ENCODE results near the gene GRK4.

DNA sequence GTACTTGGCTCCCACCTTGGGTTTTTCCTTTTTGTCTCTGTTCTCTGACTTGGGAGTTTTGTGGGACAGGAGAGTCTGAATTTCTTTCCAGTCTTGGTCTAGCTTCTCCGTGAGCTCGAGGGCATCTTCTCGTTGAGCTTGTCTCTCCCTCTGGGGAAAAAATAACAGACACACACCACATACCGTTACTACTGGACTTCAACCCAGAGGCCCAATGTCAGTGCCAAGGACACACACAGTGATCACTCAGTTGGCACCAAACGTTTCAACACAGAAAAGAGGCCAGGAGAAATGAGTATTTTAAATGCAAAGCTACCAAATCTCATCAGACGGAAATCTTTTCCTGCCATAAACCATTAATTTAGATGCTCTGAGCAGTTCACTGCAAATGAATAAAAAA, 9.9 kb upstream of the GRK4 start:
- TF ChIP-seq, protein P1, sequence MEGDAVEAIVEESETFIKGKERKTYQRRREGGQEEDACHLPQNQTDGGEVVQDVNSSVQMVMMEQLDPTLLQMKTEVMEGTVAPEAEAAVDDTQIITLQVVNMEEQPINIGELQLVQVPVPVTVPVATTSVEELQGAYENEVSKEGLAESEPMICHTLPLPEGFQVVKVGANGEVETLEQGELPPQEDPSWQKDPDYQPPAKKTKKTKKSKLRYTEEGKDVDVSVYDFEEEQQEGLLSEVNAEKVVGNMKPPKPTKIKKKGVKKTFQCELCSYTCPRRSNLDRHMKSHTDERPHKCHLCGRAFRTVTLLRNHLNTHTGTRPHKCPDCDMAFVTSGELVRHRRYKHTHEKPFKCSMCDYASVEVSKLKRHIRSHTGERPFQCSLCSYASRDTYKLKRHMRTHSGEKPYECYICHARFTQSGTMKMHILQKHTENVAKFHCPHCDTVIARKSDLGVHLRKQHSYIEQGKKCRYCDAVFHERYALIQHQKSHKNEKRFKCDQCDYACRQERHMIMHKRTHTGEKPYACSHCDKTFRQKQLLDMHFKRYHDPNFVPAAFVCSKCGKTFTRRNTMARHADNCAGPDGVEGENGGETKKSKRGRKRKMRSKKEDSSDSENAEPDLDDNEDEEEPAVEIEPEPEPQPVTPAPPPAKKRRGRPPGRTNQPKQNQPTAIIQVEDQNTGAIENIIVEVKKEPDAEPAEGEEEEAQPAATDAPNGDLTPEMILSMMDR (IDR thresholded peaks at IDR 0.05) = no peak
- no peak for TF ChIP-seq ZFX (IDR thresholded peaks at IDR 0.05; ENCODE audit: borderline replicate concordance)

Data from 22Rv1 (cell line).